GM12872 (cell line): ENCODE results near the gene ZER1.

Experiments used
- CTCF ChIP-seq: IDR thresholded peaks from 3 replicates; pipeline ENCODE4 v1.5.1; 2011; ENCODE audit warnings: low read depth, mild to moderate bottlenecking, low read length, moderate library complexity; ENCODE audit not compliant: insufficient read depth

ZER1 gene

GRCh38 chr9:128683340-128684064, 88.2 kb downstream of the ZER1 start:
- 0 out of 3 replicates have a peak, but pooled peaks have one; percentile 6 for TF ChIP-seq CTCF
